Stimulated activated effector memory CD8-positive, alpha-beta T cell treated with anti-CD3 and anti-CD28 coated beads, Interleukin-12 subunit alpha, Interleukin-12 subunit beta, amount 100 ng/mL, for 72 hours (primary cell): ENCODE data around the gene SREK1.
"Not testable (repeated sequence)": the region's sequence is repeated elsewhere in the genome, so short reads cannot be mapped to it uniquely, and the experiment has no call there.

Experiments
- ATAC-seq: fragments of 150-1000 bp; cut with Tn5 transposase; 2 replicates; pipeline ENCODE4 v1.10.0; 2021
- DNase-seq, 2 donors: peaks; one replicate each; pipeline ENCODE4 v3.0.0; 2021 to 2022; ENCODE audit warnings: low spot score in 2 of 2
- H3K27ac Mint-ChIP-seq: one replicate; pipeline ENCODE4 v1.8.0; 2022; ENCODE audit warnings: mild to moderate bottlenecking, mixed read lengths
- H3K36me3 Mint-ChIP-seq: one replicate; pipeline ENCODE4 v1.8.0; 2022; ENCODE audit warnings: mild to moderate bottlenecking, mixed read lengths
- H3K4me1 Mint-ChIP-seq: one replicate; pipeline ENCODE4 v1.8.0; 2022; ENCODE audit warnings: mixed read lengths
- H3K4me3 Mint-ChIP-seq: one replicate; pipeline ENCODE4 v1.8.0; 2022; ENCODE audit warnings: mild to moderate bottlenecking, mixed read lengths
- H3K9me3 Mint-ChIP-seq: one replicate; pipeline ENCODE4 v1.8.0; 2022; ENCODE audit warnings: mixed read lengths

Gene SREK1

GRCh38 chr5:66179297-66180051 is 35.4 kb downstream of the SREK1 start:
- no peak for ATAC-seq
- no peaks in the 10 kb centered on the region for H3K4me1 Mint-ChIP-seq
- DNase-seq = no peak
- peaks cover 84% of the 10 kb centered on the region for H3K36me3 Mint-ChIP-seq
- H3K4me3 Mint-ChIP-seq = no peak overlapping the region
- no peak overlapping the region for H3K27ac Mint-ChIP-seq
- no peaks in the 10 kb centered on the region for H3K9me3 Mint-ChIP-seq

- peaks cover 80% of the 10 kb centered on the region for H3K36me3 Mint-ChIP-seq
- DNase-seq = no peak
- peak overlapping the region; percentile 17 for H3K27ac Mint-ChIP-seq
- no peak overlapping the region for H3K4me3 Mint-ChIP-seq
- no peaks in the 10 kb centered on the region for H3K4me1 Mint-ChIP-seq
- ATAC-seq = peak; percentile 37
- no peaks in the 10 kb centered on the region for H3K9me3 Mint-ChIP-seq
Measured at GRCh38 chr5:66180282-66181155, 36.4 kb downstream of the SREK1 start.

GRCh38 chr5:66186108-66186507 is 42.0 kb downstream of the SREK1 start:
- DNase-seq (no peak), ATAC-seq (no peak)
- H3K9me3 Mint-ChIP-seq = no peaks in the 10 kb centered on the region
- H3K4me1 Mint-ChIP-seq = no peaks in the 10 kb centered on the region
- H3K27ac Mint-ChIP-seq = no peak overlapping the region
- H3K4me3 Mint-ChIP-seq = no peak overlapping the region
- H3K36me3 Mint-ChIP-seq = peaks cover 33% of the 10 kb centered on the region

GRCh38 chr5:66193419-66193818 is 49.3 kb downstream of the SREK1 start:
- H3K36me3 Mint-ChIP-seq = no peaks in the 10 kb centered on the region
- DNase-seq = no peak
- no peaks in the 10 kb centered on the region for H3K9me3 Mint-ChIP-seq
- H3K4me1 Mint-ChIP-seq = no peaks in the 10 kb centered on the region
- H3K27ac Mint-ChIP-seq = no peak overlapping the region
- H3K4me3 Mint-ChIP-seq = no peak overlapping the region
- ATAC-seq = no peak

GRCh38 chr5:66197764-66198405 is 53.8 kb downstream of the SREK1 start:
- no peaks in the 10 kb centered on the region for H3K4me1 Mint-ChIP-seq
- no peak overlapping the region for H3K27ac Mint-ChIP-seq
- H3K4me3 Mint-ChIP-seq = no peak overlapping the region
- no peak for ATAC-seq
- no peak for DNase-seq
- no peaks in the 10 kb centered on the region for H3K9me3 Mint-ChIP-seq
- H3K36me3 Mint-ChIP-seq = no peaks in the 10 kb centered on the region

GRCh38 chr5:66198837-66199236 is 54.7 kb downstream of the SREK1 start:
- H3K9me3 Mint-ChIP-seq = no peaks in the 10 kb centered on the region
- no peaks in the 10 kb centered on the region for H3K4me1 Mint-ChIP-seq
- ATAC-seq (no peak), DNase-seq (no peak)
- no peak overlapping the region for H3K27ac Mint-ChIP-seq
- no peak overlapping the region for H3K4me3 Mint-ChIP-seq
- no peaks in the 10 kb centered on the region for H3K36me3 Mint-ChIP-seq

GRCh38 chr5:66203531-66203930 is 59.4 kb downstream of the SREK1 start:
- Mint-ChIP-seq H3K9me3 (no peaks in the 10 kb centered on the region), H3K27ac (no peak overlapping the region), H3K36me3 (no peaks in the 10 kb centered on the region), H3K4me1 (no peaks in the 10 kb centered on the region), H3K4me3 (no peak overlapping the region)
- DNase-seq (no peak), ATAC-seq (no peak)

- DNase-seq = no peak
- no peak overlapping the region for H3K27ac Mint-ChIP-seq
- no peak overlapping the region for H3K4me3 Mint-ChIP-seq
- H3K36me3 Mint-ChIP-seq = no peaks in the 10 kb centered on the region
- no peaks in the 10 kb centered on the region for H3K9me3 Mint-ChIP-seq
- peaks cover 6% of the 10 kb centered on the region for H3K4me1 Mint-ChIP-seq
- no peak for ATAC-seq
Measured at GRCh38 chr5:66206465-66206864, 62.4 kb downstream of the SREK1 start.

GRCh38 chr5:66207800-66208561 is 63.9 kb downstream of the SREK1 start:
- no peak overlapping the region for H3K4me3 Mint-ChIP-seq
- no peak for ATAC-seq
- H3K4me1 Mint-ChIP-seq = peaks cover 6% of the 10 kb centered on the region
- DNase-seq = no peak
- H3K36me3 Mint-ChIP-seq = no peaks in the 10 kb centered on the region
- H3K9me3 Mint-ChIP-seq = no peaks in the 10 kb centered on the region
- no peak overlapping the region for H3K27ac Mint-ChIP-seq

- no peaks in the 10 kb centered on the region for H3K36me3 Mint-ChIP-seq
- no peaks in the 10 kb centered on the region for H3K9me3 Mint-ChIP-seq
- no peak for DNase-seq
Measured at GRCh38 chr5:66209350-66209749, 65.2 kb downstream of the SREK1 start.

GRCh38 chr5:66209794-66210193 is 65.7 kb downstream of the SREK1 start:
- no peak overlapping the region for H3K4me3 Mint-ChIP-seq
- no peak for ATAC-seq
- H3K27ac Mint-ChIP-seq = no peak overlapping the region
- peaks cover 6% of the 10 kb centered on the region for H3K4me1 Mint-ChIP-seq
- H3K9me3 Mint-ChIP-seq = no peaks in the 10 kb centered on the region
- DNase-seq = no peak
- no peaks in the 10 kb centered on the region for H3K36me3 Mint-ChIP-seq

More at GRCh38 chr5:66209350-66209749, 65.2 kb downstream of the SREK1 start:
- Mint-ChIP-seq H3K4me1 (peaks cover 6% of the 10 kb centered on the region), H3K27ac (no peak overlapping the region), H3K4me3 (no peak overlapping the region)
- ATAC-seq = peak; percentile 11

- ATAC-seq (no peak), DNase-seq (no peak)
- no peak overlapping the region for H3K4me3 Mint-ChIP-seq
- H3K36me3 Mint-ChIP-seq = no peaks in the 10 kb centered on the region
- H3K27ac Mint-ChIP-seq = no peak overlapping the region
- H3K4me1 Mint-ChIP-seq = peaks cover 6% of the 10 kb centered on the region
- no peaks in the 10 kb centered on the region for H3K9me3 Mint-ChIP-seq
Measured at GRCh38 chr5:66213533-66213932, 69.4 kb downstream of the SREK1 start.

- no peak for DNase-seq
- no peaks in the 10 kb centered on the region for H3K36me3 Mint-ChIP-seq
- H3K9me3 Mint-ChIP-seq = no peaks in the 10 kb centered on the region
- no peaks in the 10 kb centered on the region for H3K4me1 Mint-ChIP-seq
- ATAC-seq = no peak
- H3K4me3 Mint-ChIP-seq = no peak overlapping the region
- no peak overlapping the region for H3K27ac Mint-ChIP-seq
Measured at GRCh38 chr5:66222455-66222854, 78.4 kb downstream of the SREK1 start.

- not testable (repeated sequence) for H3K27ac Mint-ChIP-seq, H3K9me3 Mint-ChIP-seq, H3K36me3 Mint-ChIP-seq, ATAC-seq, H3K4me3 Mint-ChIP-seq, H3K4me1 Mint-ChIP-seq, DNase-seq
Measured at GRCh38 chr5:66222896-66223295, 78.8 kb downstream of the SREK1 start.

- H3K4me1 Mint-ChIP-seq = no peaks in the 10 kb centered on the region
- H3K9me3 Mint-ChIP-seq = no peaks in the 10 kb centered on the region
- H3K36me3 Mint-ChIP-seq = no peaks in the 10 kb centered on the region
- H3K4me3 Mint-ChIP-seq = no peak overlapping the region
- H3K27ac Mint-ChIP-seq = no peak overlapping the region
- no peak for ATAC-seq
- no peak for DNase-seq
Measured at GRCh38 chr5:66223637-66224036, 79.5 kb downstream of the SREK1 start.
